22Rv1 (cell line): ENCODE data around the gene ERG.

Experiments used
- H3K27ac ChIP-seq: fragments of 450-650 bp; 2 replicates; pipeline ENCODE4 v1.5.1; 2017
- CTCF ChIP-seq: fragments of 450-650 bp; IDR thresholded peaks from 2 replicates; pipeline ENCODE4 v1.5.1; 2017; ENCODE audit warnings: mild to moderate bottlenecking
- ZFX ChIP-seq: fragments of 450-650 bp; IDR thresholded peaks from 2 replicates; pipeline ENCODE4 v1.6.1; 2017; ENCODE audit warnings: antibody characterized with exemption, borderline replicate concordance

The ERG gene

DNA sequence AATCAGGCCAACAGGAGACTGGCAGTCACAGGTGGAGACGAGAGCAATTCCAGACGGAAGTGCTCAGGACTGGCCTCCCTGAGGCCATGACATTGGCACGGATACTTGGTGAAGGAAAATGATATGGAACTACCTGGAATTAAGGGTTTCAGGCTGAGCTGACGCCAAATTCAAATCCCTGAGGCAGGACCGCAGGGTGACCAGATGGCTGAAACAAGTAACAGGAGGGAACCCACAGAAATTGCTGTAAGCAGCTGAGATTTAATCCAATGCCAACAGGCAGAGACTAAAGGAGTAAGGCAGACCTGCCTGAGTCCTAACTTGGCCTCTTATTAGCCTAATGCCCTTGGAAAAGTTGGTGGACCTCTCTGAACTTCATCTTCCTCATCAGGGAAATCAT is 76.2 kb downstream of the ERG start:
- TF ChIP-seq CTCF: no peak
- H3K27ac ChIP-seq: no peak overlapping the region

GRCh38 chr21:38420140-38420539 is 78.1 kb downstream of the ERG start:
- TF ChIP-seq ZFX: no peak
- no peak for TF ChIP-seq CTCF

DNA sequence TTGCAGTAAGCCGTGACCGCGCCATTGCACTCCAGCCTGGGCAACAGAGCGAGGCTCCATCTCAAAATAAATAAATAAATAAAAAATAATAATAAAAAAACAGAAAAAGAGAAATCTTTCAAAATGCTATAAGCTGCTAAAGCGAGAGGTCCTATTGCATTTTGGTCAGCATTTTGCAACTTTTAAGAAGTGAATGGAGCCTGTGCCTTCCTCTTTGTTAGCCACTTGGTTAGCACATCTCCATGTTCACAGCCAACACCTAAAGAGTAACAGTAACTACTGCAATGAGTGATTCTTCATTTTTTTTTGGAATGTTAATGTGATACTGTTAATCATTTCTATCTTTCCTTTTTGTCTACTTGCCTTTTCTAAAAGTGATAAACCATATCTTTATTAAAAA is 80.6 kb downstream of the ERG start:
- no peak for TF ChIP-seq CTCF
- no peak for TF ChIP-seq ZFX
- H3K27ac ChIP-seq: no peak overlapping the region

More at GRCh38 chr21:38420140-38420539, 78.1 kb downstream of the ERG start:
- no peak overlapping the region for H3K27ac ChIP-seq

- no peak for TF ChIP-seq CTCF
- no peak for TF ChIP-seq ZFX
- H3K27ac ChIP-seq: no peak overlapping the region
Measured at GRCh38 chr21:38416791-38417190, 81.5 kb downstream of the ERG start.

- no peak overlapping the region for H3K27ac ChIP-seq
- TF ChIP-seq ZFX (no peak), CTCF (no peak)
Measured at GRCh38 chr21:38413958-38414548, 84.2 kb downstream of the ERG start.

DNA sequence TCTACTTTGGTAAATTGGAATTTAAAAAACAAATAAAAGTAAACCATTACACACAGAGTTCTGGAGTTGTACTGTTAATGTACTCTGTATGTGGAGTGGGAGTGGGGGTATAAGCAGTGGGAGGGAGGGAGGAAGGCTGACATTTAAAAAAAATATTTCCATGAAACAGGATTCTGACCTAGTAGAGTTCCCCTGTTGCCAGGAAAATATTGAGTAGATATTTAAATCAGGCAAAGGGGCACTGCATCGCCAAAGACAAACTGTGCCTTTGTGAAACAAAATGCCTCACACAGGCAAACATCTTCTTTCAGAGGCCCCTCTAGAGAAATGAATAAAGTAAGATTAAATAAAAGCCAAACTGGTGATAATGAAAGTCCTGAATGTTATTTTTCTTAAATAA is 87.8 kb downstream of the ERG start:
- TF ChIP-seq CTCF: no peak
- H3K27ac ChIP-seq: no peak overlapping the region

GRCh38 chr21:38409907-38410306 is 88.4 kb downstream of the ERG start:
- H3K27ac ChIP-seq: no peak overlapping the region
- no peak for TF ChIP-seq CTCF
- TF ChIP-seq ZFX: no peak
